Mammary epithelial cell (primary cell): Measurements from ENCODE around the gene EVL.

ENCODE experiments used
- CTCF ChIP-seq, 2 donors: IDR thresholded peaks in 1 of 2; conservative IDR thresholded peaks in 1 of 2; 2 replicates each; pipeline ENCODE4 v1.5.1; 2011 to 2012; ENCODE audit warnings: inconsistent platforms in 2 of 2, low read length in 2 of 2, mild to moderate bottlenecking in 2 of 2, control low read depth in 1 of 2, low read depth in 1 of 2; ENCODE audit not compliant: insufficient read depth in 1 of 2; ENCODE audit errors: extremely low read depth in 1 of 2
- EZH2 ChIP-seq: IDR thresholded peaks from 2 replicates; pipeline ENCODE4 v1.6.1; 2012; ENCODE audit warnings: low read length, inconsistent platforms, borderline replicate concordance

- TF ChIP-seq EZH2 (no peak), CTCF (conservative IDR thresholded peaks at IDR 0.05 in 1 of 2, IDR thresholded peaks at IDR 0.05 in 1 of 2; ENCODE audit: extremely low read depth in 1 of 2, insufficient read depth in 1 of 2, low read depth in 1 of 2, low read length in 2 of 2) (no peak)
Measured at GRCh38 chr14:100120522-100121269, 55.5 kb downstream of the EVL start.
